Measurements from ENCODE around the gene FCRL6.
A peak's percentile ranks its signal among the peaks of the same experiment; 100 is the strongest.

Gene FCRL6

DNA sequence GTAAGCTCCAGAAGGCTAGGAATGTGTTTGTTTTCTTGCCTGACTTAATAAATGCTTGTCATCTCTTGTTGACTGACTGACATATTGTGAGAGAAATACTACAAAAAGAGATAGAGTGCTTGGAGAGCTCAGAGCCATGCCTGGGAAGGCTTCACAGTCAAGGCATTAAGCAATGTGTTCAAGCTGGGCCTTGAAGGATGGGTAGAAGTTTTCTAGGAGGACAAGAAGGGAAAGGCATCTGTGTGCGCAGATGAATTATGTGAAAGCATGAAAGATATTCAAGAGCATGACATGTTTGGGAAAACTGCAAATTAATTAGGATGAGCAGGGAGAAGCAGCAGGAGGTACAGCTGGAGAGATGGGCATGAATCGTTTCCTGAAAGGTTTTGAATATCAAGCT, 30.1 kb downstream of the FCRL6 start:
- no peak overlapping the region for H3K4me3 ChIP-seq (ENCODE audit: low read depth, low read length)

DNA sequence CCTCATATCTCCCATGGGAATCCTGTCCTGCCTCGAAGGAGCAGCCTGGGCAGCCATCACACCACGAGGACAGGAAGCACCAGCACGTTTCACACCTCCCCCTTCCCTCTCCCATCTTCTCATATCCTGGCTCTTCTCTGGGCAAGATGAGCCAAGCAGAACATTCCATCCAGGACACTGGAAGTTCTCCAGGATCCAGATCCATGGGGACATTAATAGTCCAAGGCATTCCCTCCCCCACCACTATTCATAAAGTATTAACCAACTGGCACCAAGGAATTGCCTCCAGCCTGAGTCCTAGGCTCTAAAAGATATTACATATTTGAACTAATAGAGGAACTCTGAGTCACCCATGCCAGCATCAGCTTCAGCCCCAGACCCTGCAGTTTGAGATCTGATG, 33.2 kb downstream of the FCRL6 start:
- H3K4me3 ChIP-seq (ENCODE audit: low read depth, low read length) = no peak overlapping the region

DNA sequence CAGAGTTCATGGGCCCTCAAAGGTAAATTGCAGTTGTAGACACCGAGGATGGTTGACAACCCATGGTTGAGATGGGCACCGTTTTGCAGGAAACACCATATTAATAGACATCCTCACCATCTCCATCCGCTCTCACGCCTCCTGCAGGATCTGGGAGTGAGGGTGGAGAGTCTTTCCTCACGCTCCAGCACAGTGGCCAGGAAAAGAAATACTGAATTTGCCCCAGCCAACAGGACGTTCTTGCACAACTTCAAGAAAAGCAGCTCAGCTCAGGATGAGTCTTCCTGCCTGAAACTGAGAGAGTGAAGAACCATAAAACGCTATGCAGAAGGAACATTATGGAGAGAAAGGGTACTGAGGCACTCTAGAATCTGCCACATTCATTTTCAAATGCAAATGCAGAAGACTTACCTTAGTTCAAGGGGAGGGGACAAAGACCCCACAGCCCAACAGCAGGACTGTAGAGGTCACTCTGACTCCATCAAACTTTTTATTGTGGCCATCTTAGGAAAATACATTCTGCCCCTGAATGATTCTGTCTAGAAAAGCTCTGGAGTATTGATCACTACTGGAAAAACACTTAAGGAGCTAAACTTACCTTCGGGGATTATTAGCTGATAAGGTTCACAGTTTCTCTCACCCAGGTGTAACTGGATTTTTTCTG, 33.8 kb downstream of the FCRL6 start:
- H3K4me3 ChIP-seq (ENCODE audit: low read depth, low read length) = no peak overlapping the region

DNA sequence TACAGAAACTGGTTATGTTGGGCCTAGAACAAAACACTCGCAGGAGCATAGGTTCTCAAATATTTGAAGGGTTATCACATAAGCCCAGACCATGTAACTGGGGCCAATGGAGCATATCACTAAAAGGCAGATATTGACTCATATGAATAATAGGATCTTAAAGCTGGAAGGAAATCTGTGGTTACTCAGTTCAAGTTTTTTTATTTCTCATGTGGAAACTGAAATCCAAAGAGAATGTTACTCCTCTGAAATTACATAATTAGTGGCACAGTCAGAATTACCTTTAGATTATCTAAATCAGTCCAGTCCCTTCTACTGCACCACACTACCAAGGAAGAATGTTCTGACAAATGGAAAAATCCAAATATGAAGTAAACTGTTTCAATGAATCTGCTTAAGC, 36.6 kb downstream of the FCRL6 start:
- H3K4me3 ChIP-seq (ENCODE audit: low read depth, low read length) = no peak overlapping the region

DNA sequence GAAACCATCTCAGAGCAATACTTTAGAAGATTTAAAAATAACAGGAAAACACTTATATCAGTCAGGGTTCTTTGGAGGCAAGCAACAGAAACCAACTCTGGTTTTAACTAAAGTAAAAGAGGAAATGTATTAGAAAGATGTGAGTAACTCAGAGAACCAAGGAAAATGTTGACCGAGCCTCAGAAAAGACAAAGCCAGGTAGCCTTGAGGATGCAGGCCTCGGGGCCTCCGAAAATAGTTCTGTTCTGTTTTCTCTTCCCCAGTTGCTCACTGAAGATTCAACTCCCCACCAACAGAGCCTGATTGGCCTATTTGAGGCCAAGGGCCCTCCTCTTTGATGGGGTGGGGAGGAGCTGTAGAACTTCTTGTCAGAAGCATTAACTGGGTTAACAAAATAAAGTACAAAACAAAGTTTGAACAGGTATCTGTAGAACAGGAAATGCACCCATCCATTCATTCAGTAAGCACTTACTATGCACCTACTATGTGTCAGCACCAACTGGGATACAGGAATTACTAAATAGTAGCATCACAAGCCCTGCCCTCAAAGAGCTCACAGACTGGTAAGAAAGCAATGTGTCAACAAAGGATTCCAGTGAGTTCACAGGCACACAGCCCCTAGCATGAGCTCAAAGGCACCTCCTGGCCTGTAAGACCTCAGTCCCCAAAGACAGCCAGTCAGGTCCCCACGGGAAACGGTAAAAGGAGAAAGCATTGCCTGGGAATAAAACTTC, 37.1 kb downstream of the FCRL6 start:
- H3K4me3 ChIP-seq (ENCODE audit: low read depth, low read length) = no peak overlapping the region

DNA sequence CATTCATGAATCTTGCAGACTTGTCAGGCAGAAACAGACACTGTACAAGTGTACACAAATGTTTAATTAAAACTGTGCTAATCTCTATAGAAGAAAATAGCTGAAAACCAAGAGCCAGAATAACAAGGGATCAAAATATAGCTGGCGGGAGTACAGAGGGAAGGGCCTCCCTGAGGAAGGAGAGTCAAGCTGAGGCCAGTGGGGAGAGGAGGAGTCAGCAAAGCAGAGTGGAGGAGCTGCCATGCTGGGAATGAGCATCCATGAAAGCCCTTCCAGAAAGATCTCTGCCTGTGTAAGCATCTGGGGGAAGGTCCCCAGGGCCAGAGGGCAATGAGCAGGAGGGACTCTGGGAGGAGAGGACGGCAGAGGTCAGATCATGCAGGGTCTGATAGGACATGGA, 39.6 kb downstream of the FCRL6 start:
- H3K4me3 ChIP-seq (ENCODE audit: low read depth, low read length) = no peak overlapping the region

DNA sequence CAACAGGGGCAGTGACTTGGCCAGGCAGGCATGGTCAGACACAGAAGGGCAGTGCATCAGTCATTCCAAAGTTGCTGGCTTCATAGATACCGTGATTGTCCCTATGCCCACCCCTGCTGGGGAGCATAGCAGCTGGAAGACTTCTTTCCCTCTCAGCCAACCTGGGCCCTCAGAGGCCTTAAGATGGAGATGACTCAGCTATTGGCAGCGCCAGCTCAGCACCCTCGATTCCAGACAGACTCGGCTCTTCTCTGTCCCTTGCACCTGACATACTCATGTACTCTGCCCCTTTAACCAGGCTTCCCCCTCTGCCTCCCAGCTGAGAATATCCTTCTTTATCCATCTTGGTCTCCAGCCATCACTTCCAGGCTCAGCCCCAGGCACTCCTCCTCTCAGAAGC, 41.3 kb downstream of the FCRL6 start:
- H3K4me3 ChIP-seq (ENCODE audit: low read depth, low read length) = no peak overlapping the region

DNA sequence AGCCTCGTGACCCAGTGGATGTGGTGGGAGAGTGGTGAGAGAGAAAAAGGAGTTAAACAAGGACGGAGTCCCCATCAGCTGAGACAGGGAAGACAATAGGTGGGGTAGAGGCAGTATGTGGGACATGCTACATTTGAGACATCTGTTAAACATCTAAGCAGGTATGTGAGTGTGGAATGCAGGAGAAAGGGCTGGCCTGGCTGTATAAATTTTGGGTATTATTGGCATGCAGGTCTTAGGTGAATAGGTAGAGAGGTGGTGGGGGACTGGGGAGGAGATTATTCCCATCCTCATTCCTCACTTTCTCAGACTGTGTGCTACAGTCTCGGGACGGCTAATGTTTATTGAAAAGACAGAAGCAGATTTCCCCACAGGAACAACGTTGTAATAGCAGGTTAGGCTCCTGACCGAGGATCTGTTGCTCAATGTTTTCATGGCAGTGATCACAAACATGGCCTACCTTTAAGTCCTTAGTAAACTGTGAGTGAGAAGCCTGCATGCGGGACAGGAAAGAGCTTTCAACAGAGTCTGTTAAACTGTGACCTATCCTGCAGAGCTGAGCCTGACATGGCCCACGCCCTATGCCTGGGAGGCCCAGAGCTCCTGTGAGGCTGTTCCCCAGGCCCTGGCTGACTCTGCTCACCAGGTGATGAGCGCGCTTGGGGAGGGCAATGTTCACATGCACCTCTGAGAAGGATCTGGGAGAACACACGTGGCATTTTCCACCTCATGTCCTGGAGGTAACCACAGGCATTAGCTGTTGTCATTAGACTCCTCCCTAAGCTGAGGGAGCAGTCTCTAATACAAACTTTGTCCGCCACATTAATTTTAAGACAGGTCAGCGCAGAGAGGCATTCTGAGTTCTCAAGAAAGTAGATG, 43.8 kb downstream of the FCRL6 start:
- no peak overlapping the region for H3K4me3 ChIP-seq (ENCODE audit: low read depth, low read length)

DNA sequence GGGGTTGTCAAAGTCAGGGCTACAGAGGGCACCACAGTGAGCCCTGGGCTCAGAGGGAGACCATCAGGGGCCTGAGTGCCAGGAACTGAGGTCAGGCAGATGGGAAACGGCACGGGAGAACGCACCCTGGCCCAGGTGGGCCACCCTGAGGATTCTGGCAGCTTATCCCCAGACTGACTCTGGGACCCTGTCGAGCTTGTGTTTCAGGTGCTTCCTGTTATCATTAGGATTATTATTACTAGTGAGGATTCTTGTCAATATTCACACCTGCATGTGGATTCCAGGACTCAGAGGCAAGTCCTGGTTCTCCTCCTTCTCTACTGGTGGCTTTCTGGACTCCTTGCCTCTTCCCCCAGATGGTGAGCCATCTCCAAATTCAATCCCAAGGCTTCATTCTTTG, 45.1 kb downstream of the FCRL6 start:
- H3K4me3 ChIP-seq (ENCODE audit: low read depth, low read length) = no peak overlapping the region

DNA sequence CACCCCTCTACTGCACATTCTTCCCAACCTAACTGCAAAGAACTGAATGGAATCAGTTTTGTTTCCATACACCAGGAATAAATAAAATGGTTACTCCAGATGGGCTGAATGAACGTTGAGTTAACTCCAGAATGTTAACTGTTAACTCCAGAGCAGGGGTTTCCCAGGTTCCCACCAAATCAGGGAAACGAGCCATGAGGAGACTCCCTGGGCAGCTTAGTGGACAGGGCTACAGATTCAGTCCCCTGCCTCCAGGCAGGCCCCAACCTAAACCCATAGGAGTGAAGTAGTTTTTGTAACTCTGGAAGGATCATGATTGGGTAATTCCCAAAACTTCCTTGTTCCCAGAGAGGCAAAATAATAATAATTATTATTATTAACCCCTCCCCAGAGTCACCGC, 46.2 kb downstream of the FCRL6 start:
- H3K4me3 ChIP-seq (ENCODE audit: low read depth, low read length) = no peak overlapping the region

DNA sequence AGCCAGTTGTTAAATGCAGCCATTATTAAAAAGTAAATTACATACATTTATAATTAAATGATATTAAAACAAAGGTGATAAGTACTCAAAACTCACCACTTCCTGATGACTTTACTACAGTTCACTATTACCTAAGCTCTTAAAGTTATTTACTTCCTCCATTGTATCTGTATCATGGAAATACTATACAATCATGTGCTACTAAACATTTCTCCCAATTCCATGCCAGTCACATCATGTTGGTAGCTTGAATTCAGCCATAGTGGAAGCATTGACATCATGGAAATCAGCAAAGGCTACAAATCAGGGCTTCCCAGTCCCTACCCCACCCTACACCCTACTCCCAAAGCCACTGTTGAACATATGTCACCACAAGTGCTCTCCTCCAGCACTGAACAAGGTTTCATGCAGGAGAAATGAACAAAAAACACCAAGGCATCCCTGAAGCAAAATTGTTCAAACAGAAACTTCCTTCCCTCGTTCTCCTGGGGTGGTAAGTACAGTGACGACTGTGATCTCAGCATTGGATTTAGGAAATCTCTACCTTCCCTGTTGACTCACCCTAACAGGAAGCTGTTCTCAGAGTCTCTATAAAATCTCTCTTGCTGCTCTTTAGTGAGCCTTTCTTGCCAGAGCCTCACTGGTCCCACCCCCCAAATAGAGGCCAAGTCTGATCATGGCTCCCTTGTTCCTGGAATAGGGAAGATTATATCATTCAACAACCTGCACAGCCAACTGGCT, 47.6 kb downstream of the FCRL6 start:
- H3K4me3 ChIP-seq (ENCODE audit: low read depth, low read length) = no peak overlapping the region

DNA sequence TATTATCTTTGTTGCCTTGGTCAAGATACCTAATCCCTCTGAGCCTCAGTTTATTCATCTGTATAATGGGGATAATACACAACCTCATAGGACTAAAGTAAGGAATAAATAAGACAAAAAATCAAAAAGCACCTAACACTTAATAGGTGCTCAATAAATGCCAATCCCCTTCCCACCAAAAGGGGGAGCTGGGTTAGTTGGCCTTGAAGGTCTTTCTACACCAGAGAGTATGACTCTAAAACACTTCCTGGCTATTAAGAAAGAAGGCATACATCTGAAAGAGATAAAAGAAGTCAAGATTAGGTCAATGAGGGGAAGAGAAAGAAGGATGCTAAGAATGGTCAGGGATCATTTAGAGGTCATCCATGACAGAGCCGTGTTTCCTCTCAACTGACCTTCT, 49.2 kb downstream of the FCRL6 start:
- no peak overlapping the region for H3K4me3 ChIP-seq (ENCODE audit: low read depth, low read length)

DNA sequence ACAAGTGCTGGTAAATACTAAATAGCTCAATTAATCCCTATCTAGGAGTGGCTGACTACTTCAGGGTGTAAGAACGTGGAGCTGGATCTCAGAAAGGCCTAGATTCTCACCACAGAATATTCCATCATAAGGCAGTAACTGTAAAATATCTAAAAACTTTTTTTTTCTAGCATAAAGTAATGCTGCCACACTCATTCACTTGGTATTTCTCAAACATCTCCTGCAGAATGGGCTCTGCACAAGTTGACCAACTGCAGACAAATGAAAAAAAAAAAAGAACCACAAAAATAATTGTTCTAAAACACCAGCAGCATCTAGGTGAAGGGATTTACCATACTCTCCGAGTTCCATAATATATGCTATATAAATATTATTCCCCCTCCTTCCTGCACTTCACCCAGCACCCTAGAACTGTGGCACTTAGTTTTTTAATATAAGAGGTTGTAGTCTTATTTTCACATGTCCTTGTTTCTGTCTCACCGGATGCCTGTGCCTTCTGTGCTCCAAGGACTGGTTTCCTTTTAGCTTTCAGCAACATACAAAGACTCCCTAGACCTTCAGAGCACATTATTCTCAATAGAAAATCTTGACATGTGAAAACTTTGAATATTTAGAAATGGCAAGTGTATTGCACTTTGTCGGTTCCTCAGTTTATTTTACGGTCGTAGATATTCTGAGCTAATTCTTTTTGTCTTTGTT, 51.4 kb downstream of the FCRL6 start:
- no peak overlapping the region for H3K4me3 ChIP-seq (ENCODE audit: low read depth, low read length)

DNA sequence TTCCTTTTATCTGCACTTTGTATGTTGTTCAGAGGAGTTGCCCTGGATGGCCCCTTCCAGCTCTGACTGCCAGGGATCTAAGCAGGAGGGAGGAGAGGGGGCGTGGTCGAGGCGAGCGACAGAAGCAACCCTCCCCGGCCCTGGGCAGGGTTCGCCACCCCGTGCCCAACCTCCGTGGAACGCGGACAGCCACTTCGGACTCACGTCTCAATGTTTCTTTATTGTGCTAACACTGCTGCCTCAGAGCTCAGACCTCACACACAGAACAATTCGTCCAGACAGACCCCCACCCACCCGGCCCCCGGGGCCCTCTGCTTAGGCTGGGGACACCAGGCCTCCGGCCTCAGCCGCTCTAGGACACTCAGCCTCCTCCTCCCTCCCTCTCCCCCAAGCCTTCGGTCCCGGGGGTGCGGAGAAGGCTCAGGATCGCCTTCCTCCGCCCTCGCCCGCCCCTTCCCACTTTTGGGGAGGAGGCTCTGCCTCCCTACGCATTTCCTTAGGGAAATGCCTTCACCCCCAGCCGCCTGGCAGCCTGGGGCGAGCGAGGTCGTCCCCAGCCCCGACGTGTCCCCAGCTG, 52.0 kb downstream of the FCRL6 start:
- peak overlapping the region; percentile 47 for H3K4me3 ChIP-seq (ENCODE audit: low read depth, low read length)

DNA sequence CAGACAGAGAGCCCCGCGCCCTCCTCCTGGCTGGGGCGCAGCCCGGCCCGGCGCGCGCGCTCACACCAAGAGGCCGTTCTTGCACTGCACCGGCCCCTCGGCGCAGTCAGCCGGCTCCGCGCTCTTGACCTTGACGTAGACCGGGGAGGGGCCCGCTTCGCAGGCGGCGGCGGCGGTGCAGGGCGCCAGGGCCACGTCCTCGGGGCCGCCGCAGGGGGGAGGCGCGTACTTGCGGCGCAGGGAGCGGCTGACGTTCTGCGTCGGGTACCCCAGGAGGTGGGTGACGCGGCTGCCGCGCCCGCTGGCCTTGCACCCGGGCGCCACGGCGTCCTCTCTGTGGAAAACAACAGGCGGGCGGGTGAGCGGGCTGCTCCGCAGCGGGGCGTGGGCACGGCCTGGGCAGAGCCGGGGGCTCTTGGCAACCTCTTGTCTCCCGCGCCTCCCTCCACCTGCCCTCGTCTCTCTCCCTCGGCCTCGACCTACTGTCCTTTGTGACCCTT, 52.6 kb downstream of the FCRL6 start:
- peak overlapping the region; percentile 47 for H3K4me3 ChIP-seq (ENCODE audit: low read depth, low read length)

DNA sequence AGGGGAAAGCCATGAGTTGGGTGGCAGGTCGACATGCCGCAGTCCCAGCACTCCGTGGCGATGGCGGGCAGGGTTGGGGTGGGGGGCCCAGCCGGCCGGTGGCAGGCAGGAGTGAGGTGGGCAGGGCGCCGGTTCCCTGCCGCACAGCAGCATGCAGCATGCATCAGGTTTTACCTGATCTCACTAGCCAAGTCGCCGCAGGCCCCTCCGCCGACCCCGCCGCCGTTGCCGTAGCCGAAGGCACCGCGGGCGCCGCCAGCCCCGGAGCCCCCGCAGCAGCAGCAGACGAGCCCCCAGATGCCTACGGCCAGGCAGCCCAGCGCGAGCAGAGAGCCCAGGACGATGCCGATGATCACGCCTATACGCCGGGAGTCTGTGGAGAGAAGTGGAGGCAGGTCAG, 53.5 kb downstream of the FCRL6 start:
- H3K4me3 ChIP-seq (ENCODE audit: low read depth, low read length) = no peak overlapping the region

DNA sequence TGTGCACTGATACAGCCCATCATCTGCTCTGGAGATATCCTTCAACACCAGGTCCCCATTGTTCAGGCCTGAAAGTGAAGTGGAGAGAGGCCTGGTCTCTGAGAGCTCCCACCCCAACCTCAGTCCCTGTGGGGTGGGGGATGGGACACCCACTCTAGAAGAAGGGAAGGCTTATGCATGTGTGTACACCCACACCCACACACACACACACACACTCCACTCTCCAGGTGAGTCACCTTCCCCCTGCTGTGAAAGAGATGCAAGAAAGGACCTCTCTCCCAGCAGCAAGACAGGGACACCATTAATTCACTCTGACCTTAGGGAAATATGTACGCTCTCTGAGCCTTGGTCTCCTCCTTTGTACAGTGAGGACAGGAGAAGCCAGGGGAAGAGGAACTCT, 54.4 kb downstream of the FCRL6 start:
- no peak overlapping the region for H3K4me3 ChIP-seq (ENCODE audit: low read depth, low read length)

DNA sequence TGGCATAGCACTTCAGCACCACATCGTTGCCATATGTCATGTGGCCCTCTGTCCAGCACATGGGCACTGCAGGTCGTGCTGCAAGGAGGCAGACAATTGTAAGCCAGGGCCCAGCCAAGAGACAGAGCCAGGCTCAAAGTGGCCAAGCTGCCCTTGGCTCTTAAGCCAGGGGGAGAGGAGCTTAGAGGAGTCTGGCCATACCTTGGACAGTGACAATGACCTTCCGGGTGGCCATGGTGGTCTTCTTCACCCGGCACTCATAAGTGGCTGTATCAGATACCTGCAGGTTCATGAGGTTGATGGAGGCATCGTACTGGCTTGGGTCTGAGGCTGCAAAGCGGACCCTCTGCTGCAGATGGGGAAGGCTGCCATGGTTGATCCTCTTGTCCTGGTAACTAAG, 55.7 kb downstream of the FCRL6 start:
- no peak overlapping the region for H3K4me3 ChIP-seq (ENCODE audit: low read depth, low read length)

DNA sequence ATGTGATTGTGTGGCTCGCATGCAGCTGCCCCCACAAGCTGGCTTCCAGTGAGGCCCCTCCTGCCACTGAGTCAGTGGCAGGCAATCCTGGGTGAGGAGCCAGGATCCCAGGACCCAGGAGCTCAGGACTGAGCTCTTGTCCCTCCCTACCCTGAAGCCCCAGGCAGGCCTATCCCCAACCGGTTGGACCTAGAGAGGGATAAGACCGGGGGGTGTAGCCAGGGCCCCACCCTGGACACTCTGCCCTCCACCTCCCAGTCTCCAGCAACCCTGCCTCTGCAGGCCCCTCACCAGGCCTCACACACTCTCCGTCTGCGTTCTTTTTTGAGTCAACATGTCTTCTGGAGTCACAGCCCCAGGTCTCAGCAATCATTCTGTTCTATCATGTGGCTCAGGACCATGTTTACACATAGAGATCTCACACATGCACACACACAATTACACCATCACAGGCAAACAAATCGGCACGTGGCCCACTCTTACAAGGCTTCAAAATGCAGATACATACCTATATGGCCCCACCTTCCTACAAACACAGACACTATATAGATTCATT, 57.7 kb downstream of the FCRL6 start:
- H3K4me3 ChIP-seq (ENCODE audit: low read depth, low read length) = no peak overlapping the region

DNA sequence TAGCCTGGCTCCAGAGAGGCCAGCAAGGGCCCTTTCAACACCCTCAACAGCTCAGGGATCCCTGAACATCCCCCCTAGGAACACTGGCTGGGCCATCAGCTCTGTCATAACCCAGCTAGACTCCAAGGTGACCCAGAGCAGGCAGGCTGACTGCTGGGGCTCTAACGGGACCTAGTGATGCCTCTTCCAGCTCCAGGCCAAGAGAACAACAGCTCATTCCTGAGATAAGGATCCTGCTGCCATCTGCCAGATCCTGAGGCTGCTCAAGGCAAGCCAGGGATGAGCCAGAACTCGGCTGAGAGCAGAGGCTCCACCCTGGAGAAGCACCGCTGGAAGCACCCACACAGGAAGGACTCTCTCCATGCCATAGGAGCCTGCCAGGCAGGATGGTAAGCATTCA, 58.3 kb downstream of the FCRL6 start:
- H3K4me3 ChIP-seq (ENCODE audit: low read depth, low read length) = no peak overlapping the region

Data from iPS-11a (cell line).